ENCODE data around the gene LPP. TPM values are rescaled to one million over a fixed set of nuclear protein-coding genes. Genes with fewer than 3 reads are reported as not detected.

LPP gene
- total RNA-seq, 2 donors from 2014 or later = 52.7 to 56.7 TPM

DNA sequence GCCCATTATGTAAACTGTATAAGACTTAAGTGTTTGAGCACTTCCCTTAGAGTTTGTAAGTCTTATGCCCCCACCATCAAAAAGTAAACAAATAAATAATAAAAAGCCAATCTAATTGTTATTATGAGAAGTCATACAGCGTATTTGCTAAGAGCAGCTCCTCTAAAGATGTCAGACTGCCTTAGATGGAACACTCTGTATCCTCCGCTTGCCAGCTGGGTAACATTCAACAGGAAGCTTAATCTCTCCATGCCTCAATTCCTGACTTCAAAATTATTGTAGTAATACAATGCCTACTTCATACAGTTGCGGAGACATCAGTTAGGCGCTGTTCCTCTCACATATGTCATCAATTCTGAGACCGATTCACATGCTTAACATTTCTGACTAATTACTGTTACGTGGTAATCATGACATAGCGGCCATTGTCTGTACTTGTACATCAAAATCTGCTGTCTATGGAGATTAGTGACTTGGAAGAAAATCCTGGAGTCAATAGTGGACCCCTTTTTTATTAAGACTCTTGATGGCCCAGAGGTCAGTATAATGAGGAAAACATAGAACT, 417.7 kb downstream of the LPP start:
- peak overlapping the region in 1 of 2 donors; percentile 66 for H3K27ac Mint-ChIP-seq
- ATAC-seq (no peak), DNase-seq (ENCODE audit: low spot score) (no peak)
- peaks cover 3% of the 10 kb centered on the region for H3K9me3 Mint-ChIP-seq
- no peak overlapping the region for H3K4me3 Mint-ChIP-seq
- H3K4me1 Mint-ChIP-seq (ENCODE audit: low read depth in 2 of 2) = peaks cover 31 to 54% of the 10 kb centered on the region in 2 donors
- no peaks in the 10 kb centered on the region for H3K27me3 Mint-ChIP-seq
- H3K36me3 Mint-ChIP-seq = no peaks in the 10 kb centered on the region

DNA sequence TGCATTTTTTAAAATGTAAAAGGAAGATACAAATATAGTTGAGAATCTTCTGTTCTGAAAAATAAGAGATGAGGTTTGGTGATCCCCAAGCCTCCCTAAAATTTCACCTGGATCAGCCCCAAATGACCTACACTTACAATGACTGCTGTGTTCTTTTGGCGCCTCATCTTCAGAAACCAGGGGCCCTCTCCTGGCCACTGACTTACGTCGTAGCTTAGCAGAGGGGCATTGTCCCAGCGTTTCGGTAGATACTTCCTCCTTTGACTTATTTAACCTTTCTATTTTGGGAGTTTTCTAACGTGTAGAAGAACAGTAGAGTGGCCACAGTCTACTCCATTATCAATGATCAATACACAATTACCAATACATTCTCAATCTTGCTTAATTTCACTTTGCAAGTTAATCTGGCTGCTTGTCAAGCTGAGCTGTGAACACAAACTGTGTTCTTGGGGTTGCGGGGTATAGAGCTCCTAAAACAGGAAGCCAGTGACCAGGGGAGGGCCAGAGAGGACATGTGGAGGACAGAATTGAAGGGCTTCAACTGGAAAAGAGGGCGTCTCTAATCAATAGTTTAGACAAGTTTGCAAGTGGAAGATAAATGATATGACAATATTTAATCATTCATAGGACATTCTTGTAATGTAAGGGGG, 419.5 kb downstream of the LPP start:
- DNase-seq (ENCODE audit: low spot score) (no peak), ATAC-seq (no peak)
- Mint-ChIP-seq H3K4me3 (no peak overlapping the region), H3K27ac (peak overlapping the region in 1 of 2 donors; percentile 40), H3K36me3 (no peaks in the 10 kb centered on the region), H3K27me3 (no peaks in the 10 kb centered on the region), H3K9me3 (peaks cover 3% of the 10 kb centered on the region), H3K4me1 (ENCODE audit: low read depth in 2 of 2) (peaks cover 32 to 52% of the 10 kb centered on the region in 2 donors)

DNA sequence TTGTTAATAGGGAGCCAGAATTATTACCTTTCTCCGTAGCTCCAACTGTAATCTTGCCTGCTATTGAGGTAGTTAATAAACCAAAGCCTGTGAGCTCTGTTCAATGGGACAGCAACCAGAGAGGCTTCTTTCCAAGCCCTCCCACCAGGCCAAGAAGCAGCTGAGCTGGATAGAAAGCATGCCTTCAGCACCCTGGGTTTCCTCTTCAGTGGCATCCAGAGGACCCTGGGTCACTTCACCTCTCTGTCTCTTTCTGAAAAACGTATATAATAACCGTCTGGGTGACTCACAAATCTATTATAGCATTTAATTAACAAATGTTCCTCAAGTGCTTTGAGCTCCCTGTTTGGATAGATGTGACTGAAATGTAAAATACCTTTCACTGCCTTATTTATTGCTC, 420.0 kb downstream of the LPP start:
- ATAC-seq (no peak), DNase-seq (ENCODE audit: low spot score) (no peak)
- Mint-ChIP-seq H3K27ac (peak overlapping the region in 1 of 2 donors; percentile 40), H3K36me3 (no peaks in the 10 kb centered on the region), H3K27me3 (no peaks in the 10 kb centered on the region), H3K9me3 (peaks cover under 1% of the 10 kb centered on the region), H3K4me3 (no peak overlapping the region), H3K4me1 (ENCODE audit: low read depth in 2 of 2) (peaks cover 32 to 52% of the 10 kb centered on the region in 2 donors)

DNA sequence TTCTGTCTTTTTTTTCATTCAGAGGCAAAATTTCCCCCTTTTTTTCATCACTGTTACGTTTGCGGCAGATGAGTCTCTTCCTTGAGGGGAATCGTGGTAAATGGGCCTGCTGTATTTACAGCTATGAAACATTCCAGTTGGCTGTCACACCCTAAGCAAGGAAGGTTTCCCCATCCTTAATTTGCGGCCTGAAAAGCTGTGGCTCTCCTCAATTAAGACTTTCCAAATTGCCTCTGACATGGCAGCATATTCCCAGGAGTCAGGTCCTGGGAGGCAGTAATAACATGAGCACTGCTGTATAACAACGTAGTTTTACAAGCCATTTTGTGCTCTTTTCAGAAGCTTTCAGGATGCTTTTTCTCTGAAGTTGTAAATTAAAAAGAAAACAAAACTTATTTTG, 420.9 kb downstream of the LPP start:
- no peak for DNase-seq (ENCODE audit: low spot score)
- Mint-ChIP-seq H3K9me3 (no peaks in the 10 kb centered on the region), H3K4me3 (no peak overlapping the region), H3K27me3 (no peaks in the 10 kb centered on the region), H3K4me1 (ENCODE audit: low read depth in 2 of 2) (peaks cover 33 to 50% of the 10 kb centered on the region in 2 donors), H3K36me3 (no peaks in the 10 kb centered on the region), H3K27ac (peak overlapping the region; percentile 23 to 40)
- ATAC-seq = no peak

DNA sequence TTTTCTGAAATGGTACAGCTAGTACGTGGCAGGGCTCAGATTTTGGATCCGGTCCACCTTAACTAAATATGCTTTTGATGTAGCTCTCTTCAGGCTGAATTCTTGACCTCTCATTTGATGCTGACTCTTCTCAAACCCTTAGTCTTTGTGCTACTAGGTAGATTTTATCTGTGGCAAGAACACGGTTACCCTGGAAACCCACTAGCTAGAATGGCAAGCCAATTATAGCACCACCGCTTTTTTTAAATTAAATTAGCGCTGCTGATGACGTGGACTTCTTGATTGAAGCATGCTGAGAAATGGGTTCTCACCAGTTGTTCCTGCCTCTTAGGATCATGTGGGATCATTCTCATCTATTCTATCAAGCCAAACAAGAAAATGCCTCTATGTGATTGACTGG, 421.5 kb downstream of the LPP start:
- Mint-ChIP-seq H3K9me3 (no peaks in the 10 kb centered on the region), H3K27ac (peak overlapping the region in 1 of 2 donors; percentile 40)
- DNase-seq (ENCODE audit: low spot score) = no peak

DNA sequence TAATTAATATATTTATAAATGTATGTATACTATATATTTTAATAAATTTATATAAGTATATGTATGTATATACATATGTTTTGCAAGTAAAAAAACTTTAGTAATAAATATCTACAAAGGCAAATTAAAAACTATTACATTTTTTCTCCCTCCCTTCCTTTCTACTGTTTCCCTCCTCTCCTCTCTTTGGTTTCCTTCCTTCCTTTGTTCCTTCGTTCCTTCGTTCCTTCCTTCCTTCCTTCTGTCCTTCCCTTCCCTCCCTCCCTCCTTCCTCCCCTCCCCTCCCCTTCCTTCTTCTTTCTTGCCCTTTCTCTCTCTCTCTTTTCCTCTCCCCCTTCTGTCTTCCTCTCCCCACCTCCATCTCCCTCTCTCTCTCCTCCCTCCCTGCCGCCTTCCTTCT, 423.6 kb downstream of the LPP start:
- ATAC-seq (no peak), DNase-seq (ENCODE audit: low spot score) (no peak)
- H3K9me3 Mint-ChIP-seq = no peaks in the 10 kb centered on the region
- H3K4me3 Mint-ChIP-seq = peak overlapping the region; percentile 82
- no peaks in the 10 kb centered on the region for H3K27me3 Mint-ChIP-seq
- peak overlapping the region; percentile 97 for H3K27ac Mint-ChIP-seq
- peaks cover 44 to 46% of the 10 kb centered on the region in 2 donors for H3K4me1 Mint-ChIP-seq (ENCODE audit: low read depth in 2 of 2)
- H3K36me3 Mint-ChIP-seq = no peaks in the 10 kb centered on the region

More for the DNA sequence above, 421.5 kb downstream of the LPP start:
- Mint-ChIP-seq H3K4me3 (no peak overlapping the region), H3K27me3 (no peaks in the 10 kb centered on the region), H3K4me1 (ENCODE audit: low read depth in 2 of 2) (peaks cover 37 to 49% of the 10 kb centered on the region in 2 donors), H3K36me3 (no peaks in the 10 kb centered on the region)
- ATAC-seq = no peak

DNA sequence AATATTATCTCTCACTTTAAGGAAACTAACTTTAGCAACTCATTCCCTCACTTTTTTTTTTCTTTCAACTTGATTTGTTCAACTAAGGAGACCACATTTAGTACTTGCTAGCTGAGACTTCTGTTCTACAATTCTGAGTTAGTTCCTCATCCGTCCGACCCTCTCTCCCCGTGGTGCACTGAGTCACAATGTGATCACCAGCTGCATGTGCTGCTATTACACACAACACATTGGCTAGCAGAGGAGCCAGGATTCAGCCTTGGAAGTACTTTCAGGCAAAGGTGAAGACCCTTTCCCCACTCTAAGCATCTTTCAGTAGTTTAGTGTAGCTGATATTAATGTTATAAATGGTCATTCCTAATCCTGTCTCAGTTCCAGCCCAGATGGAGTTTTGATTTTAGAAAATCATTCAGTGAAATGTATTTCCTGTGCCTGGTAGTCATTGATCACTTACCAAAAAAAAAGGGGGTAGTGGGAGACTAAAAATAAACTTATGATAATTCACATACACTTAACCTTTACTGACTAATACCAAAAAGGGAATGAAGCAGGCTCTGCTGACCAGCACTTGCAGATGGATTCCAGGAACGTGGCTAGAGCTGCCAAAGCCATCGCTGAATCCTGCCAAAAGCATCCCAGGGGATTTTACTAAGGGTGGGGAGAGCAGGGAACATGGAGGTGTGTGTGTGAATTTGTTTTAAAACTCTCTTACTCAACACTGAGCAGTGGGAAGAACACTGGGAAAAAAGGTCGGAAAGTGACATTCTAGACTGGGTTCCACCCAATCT, 424.8 kb downstream of the LPP start:
- ATAC-seq = peak; percentile 69 to 91
- no peak for DNase-seq (ENCODE audit: low spot score)
- Mint-ChIP-seq H3K9me3 (no peaks in the 10 kb centered on the region), H3K27me3 (no peaks in the 10 kb centered on the region), H3K4me3 (peak overlapping the region; percentile 82), H3K4me1 (ENCODE audit: low read depth in 2 of 2) (peaks cover 37 to 38% of the 10 kb centered on the region in 2 donors), H3K36me3 (no peaks in the 10 kb centered on the region), H3K27ac (peak overlapping the region; percentile 97)

DNA sequence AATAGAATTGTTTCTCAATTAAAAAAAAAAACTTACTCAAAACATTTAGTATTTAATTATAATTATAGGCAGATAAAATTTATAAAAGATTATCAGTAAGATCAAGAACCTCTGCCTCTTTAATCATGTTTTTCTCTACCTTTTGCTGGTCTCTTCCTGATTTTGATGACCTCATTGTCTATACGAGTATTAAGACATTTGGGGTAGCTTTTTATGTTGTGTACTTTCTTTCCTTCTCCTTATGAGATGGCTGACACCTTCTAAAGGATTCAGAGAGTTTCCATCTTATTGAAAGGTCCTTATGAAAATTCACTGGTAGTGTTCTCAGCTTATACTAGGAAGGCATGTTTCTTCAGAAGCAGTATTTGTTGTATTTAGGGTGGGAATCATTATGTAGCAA, 426.3 kb downstream of the LPP start:
- H3K4me3 Mint-ChIP-seq = peak overlapping the region; percentile 49
- H3K27ac Mint-ChIP-seq = no peak overlapping the region
- H3K36me3 Mint-ChIP-seq = no peaks in the 10 kb centered on the region
- DNase-seq (ENCODE audit: low spot score) = no peak
- ATAC-seq = no peak
- H3K4me1 Mint-ChIP-seq (ENCODE audit: low read depth in 2 of 2) = peaks cover 29 to 41% of the 10 kb centered on the region in 2 donors
- H3K27me3 Mint-ChIP-seq = no peaks in the 10 kb centered on the region
- H3K9me3 Mint-ChIP-seq = no peaks in the 10 kb centered on the region

DNA sequence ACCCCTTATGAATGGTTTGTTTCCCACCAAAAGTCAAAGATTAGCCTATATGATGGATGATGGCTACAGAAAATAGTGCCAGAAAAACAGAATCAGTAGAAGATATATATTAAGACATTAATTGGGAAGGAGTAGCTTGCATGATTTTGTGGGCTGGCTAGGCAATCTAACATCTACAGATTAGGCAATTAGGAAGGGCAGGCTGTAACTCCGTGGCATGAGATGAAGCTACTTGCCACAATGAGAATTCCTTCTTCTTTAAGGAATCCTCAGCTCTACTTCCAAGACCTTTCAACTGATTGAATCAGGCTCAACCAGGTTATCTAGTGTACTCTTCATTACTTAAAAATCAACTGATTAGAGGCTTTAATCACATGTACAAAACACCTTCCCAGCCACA, 426.7 kb downstream of the LPP start:
- Mint-ChIP-seq H3K9me3 (no peaks in the 10 kb centered on the region), H3K27me3 (no peaks in the 10 kb centered on the region), H3K4me3 (peak overlapping the region; percentile 49), H3K27ac (no peak overlapping the region), H3K36me3 (no peaks in the 10 kb centered on the region), H3K4me1 (ENCODE audit: low read depth in 2 of 2) (peaks cover 29 to 43% of the 10 kb centered on the region in 2 donors)
- ATAC-seq (no peak), DNase-seq (ENCODE audit: low spot score) (no peak)

DNA sequence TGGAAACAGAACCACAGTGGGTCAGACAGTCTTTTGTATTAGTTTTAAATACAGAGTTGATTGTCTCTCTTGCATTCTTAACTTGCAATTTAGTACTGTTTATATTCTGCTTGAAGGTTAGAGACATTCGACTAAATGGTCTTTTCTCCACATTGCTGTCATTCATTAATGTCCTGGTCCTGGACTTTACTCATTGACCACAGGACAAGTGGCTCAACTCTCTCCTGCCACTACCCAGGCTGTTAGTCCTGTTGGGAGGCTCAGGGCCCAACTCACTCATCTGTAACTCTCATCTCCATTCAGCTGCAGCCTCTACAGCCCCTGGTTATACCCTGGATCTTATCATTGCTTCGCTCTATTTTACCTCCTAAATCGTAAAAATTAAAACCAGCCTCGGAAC, 427.4 kb downstream of the LPP start:
- DNase-seq (ENCODE audit: low spot score) (no peak), ATAC-seq (no peak)
- Mint-ChIP-seq H3K4me3 (no peak overlapping the region), H3K36me3 (no peaks in the 10 kb centered on the region), H3K4me1 (ENCODE audit: low read depth in 2 of 2) (peaks cover 29 to 42% of the 10 kb centered on the region in 2 donors), H3K9me3 (no peaks in the 10 kb centered on the region), H3K27ac (no peak overlapping the region), H3K27me3 (no peaks in the 10 kb centered on the region)

DNA sequence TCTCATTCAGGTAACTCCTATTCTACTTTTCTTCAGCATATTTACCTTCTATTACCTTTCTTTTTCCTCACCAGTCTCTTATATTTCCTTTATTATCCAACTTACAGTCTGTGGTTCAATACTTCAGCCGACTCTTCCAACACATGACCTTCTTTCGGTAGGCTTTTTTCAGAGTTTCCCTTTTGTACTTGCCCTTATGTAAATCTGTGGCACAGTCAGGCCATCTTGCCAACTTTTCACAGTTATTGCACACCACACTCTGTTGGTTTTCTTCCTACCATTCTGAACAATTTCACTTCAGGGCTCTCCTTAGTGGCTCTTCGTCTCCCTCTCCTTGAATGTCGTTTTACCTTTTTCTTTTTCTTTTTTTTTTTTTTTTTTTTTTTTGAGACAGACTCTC, 427.8 kb downstream of the LPP start:
- Mint-ChIP-seq H3K4me3 (no peak overlapping the region), H3K9me3 (no peaks in the 10 kb centered on the region), H3K4me1 (ENCODE audit: low read depth in 2 of 2) (peaks cover 29 to 39% of the 10 kb centered on the region in 2 donors), H3K27me3 (no peaks in the 10 kb centered on the region), H3K36me3 (no peaks in the 10 kb centered on the region), H3K27ac (no peak overlapping the region)
- no peak for DNase-seq (ENCODE audit: low spot score)
- ATAC-seq = peak in 1 of 2 donors; percentile 13

DNA sequence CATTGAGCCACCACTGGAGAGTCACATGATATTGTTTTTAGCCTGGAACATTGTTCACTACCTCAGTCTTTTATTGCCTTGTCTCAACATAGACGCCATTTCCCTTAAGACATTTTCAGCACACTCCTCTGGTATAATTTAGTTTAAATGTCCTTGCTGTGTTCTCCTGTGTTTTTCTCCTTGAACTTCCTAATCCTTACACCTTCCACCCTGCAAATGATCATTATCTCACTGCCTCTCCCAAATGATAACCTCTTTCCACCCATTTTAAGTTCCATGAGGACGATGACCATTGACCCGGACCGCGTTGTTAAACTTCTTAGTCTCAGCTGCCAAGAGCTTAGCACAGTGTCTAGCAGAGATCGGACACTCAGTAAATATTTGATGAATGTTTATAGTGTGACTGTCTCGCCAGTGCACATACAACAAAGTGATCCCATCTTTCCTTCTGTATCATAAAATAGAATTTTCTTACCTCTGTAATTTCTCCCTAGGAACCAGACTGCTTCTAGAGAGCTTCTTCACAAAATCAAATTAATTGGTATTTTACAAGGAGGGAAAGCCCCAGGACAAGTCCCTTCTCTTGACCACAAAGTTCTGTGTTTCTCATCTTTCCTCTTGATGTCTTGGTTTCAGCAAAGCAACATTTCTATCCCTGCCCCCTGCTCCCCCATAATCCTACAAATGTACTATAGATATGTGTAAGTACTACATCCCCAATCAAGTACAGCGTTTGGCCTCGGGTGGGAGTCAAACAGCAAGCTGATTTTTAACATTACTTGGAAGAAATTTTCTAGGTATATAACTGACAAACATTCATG, 429.6 kb downstream of the LPP start:
- Mint-ChIP-seq H3K4me1 (ENCODE audit: low read depth in 2 of 2) (peaks cover 23 to 35% of the 10 kb centered on the region in 2 donors), H3K27ac (no peak overlapping the region), H3K27me3 (no peaks in the 10 kb centered on the region), H3K4me3 (no peak overlapping the region), H3K9me3 (no peaks in the 10 kb centered on the region), H3K36me3 (no peaks in the 10 kb centered on the region)
- DNase-seq (ENCODE audit: low spot score) (peak; percentile 80), ATAC-seq (peak; percentile 83 to 89)

DNA sequence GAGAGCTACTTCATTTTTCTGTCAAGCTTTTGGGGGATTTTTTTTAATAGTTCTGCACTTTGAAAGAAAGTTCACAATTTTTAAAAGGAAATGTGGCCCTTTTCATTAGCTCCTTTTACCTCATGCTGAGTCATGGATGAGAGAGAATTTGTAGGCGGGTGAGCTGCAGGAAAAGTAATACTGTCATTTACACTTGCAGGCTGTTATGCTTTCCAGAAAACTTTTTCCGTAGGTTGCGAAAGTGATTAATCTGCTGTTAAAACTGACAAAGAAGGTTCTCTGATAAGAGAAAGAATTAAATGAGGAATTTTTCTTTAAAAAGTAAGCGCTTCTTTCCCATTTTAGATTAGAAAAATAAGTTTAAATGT, 430.2 kb downstream of the LPP start:
- Mint-ChIP-seq H3K36me3 (no peaks in the 10 kb centered on the region), H3K4me1 (ENCODE audit: low read depth in 2 of 2) (peaks cover 23 to 32% of the 10 kb centered on the region in 2 donors), H3K27me3 (no peaks in the 10 kb centered on the region), H3K27ac (no peak overlapping the region), H3K9me3 (no peaks in the 10 kb centered on the region), H3K4me3 (no peak overlapping the region)
- ATAC-seq (peak; percentile 69 to 84), DNase-seq (ENCODE audit: low spot score) (peak; percentile 73)
